NCI-H748 treated with DMSO at 0.1 percent for 48 hours (cell line): ENCODE results near the gene CTSZ.
"Not testable (repeated sequence)": the region's sequence is repeated elsewhere in the genome, so short reads cannot be mapped to it uniquely, and the experiment has no call there.

Experiments used
- DNase-seq: peaks from one replicate; lab custom pipeline; 2025; lab: John Stamatoyannopoulos, UW

CTSZ gene

DNA sequence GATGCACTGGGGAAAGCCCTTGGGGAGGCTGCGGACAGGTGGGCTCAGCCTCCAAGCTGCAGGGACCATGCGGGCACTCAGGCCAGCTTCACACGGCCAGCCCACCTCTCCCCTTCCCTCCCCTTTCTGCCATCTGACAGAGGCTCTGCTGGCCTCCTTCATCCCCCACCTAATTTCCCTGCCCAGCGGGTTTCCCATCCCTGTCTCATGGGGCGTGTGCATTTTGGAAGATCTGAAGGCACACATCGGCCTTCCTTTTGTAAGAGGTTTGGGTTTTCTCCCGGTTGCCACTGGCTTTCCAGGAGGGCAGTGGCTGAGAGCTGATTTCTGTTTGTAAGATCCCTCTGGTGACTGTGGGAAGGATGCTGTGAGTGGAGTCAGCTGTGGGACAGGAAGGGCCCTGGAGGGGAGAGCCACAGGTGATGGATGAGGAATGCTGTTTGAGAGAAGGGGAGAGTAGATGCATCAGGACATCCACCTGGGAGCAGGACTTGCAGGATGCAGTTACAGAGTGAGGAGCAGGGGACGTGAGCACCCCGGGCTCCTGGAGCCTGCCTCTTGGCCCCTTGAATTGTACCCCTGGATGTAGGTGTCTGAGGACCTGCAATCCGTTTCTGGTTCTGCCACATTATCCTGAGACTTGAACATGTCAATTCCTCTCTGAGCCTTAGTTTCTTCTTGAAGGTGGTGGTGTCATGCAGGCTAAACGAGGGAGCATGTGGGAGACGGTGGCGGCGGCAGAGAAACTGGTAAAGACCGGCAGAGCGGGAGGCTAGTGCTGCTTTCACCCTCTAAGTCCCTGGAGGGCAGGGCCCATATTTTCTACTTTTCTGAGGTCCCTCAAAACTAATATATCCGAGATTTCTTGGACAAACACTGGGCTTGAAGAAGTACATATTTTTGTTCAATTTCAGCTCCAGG is 6.2 kb upstream of the CTSZ start:
- no peak for DNase-seq

DNA sequence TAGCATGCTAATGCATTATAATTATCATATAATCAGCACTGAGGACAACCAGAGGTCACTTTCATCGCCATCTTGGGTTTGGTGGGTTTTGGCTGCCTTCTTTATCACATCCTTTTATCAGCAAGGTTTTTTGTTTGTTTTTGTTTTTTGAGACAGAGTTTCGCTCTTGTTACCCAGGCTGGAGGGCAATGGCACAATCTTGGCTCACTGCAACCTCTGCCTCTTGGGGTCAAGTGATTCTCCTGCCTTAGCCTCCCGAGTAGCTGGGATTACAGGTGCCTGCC is 4.8 kb upstream of the CTSZ start:
- not testable (repeated sequence) for DNase-seq

DNA sequence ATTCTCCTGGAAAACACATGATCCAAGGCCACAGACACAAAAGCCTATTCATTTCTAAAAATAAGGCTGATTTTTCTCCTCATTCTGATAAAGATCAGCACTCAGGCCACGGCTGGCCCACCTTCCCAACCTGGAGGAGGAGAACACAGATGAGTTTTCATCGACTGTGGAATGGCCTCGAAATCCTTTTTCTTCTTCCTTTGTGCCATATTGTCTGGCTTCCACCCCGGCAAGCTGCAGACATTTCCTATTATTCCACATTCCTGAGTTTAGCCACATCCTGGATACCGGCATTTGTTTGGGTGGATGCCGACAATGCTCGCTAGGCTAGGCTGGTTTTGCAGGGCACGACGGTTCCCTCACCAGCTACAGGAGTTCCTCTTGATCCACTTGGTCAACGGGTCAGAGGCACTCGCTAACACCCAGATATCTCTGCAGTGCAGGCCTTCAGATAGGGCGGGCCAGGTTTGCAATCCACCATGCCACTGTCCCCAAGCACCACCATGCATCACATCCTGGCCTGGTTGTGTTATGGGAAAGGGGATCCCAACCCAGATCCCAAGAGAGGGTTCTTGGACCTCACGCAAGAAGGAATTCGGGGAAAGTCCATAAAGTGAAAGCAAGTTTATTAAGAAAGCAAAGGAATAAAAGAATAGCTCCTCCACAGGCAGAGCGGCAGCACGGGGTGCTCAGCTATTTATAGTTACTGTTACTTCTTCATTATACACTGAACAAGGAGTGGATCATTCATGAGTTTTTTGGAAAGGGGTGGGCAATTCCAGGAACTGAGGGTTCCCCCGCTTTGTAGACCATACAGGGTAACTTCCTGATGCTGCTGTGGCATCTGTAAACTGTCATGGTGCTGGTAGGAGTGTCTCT is 4.2 kb upstream of the CTSZ start:
- DNase-seq: no peak

DNA sequence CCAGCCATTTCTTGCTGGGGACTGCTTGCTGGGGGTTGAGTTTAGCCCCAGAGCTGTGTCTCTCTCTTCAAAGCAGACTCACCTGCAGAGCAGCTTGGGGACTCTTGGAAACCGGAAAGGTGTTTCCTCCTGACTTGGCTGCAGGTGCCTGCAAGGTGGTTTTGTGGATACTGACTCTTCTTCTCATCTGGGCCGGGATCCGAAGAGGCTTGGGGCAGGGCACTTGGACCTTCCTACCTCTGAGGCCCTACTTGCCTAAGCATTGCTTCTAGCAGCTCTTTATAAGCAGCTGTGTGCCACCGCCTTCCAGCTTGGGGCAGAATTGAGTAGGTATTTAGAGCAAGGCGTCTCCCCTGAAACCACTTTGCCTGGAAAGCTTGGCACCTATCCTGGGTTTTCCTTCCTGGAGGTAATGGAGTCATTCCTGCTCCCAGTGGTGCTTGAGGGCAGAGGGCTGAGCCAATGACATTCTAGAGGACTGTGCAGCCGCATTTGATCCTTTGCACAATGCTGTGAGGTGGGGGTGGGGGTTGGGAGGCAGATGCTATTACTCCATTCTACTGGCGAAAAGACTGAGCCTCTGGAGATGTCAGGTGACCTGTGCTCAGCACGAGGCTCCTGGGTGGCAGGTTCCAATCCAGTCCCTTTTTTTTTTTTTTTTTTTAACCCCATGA is 3.4 kb upstream of the CTSZ start:
- DNase-seq: no peak

DNA sequence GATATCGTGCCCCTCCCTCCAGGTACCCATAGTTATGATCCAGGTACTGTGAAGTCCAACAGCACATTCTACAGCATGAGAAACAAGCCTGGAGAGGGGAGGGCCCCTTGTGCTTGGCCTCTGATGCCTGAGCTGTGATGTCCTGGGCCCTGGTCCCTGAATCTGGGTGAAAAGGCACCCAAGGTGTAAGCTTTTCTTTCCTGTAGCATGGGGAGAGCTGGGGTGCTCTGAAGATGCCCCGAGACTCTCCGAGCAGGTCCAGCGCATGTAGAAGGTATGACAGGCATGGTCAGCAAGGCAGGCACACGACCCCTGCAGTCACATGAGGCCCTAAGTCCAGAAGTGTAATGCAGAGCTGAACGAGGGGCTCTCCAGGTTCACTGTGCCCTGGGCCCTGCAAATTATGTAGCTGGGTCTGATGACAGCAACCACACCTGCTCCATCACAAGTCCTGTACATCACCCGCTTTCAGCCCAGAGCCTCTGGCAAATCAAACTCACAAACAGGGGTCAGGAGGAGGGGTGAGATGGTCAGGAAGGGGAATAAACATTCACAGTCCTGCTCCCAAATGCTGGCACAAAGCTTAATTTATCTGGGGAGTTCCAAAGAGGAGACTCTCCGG is 1.8 kb upstream of the CTSZ start:
- no peak for DNase-seq

DNA sequence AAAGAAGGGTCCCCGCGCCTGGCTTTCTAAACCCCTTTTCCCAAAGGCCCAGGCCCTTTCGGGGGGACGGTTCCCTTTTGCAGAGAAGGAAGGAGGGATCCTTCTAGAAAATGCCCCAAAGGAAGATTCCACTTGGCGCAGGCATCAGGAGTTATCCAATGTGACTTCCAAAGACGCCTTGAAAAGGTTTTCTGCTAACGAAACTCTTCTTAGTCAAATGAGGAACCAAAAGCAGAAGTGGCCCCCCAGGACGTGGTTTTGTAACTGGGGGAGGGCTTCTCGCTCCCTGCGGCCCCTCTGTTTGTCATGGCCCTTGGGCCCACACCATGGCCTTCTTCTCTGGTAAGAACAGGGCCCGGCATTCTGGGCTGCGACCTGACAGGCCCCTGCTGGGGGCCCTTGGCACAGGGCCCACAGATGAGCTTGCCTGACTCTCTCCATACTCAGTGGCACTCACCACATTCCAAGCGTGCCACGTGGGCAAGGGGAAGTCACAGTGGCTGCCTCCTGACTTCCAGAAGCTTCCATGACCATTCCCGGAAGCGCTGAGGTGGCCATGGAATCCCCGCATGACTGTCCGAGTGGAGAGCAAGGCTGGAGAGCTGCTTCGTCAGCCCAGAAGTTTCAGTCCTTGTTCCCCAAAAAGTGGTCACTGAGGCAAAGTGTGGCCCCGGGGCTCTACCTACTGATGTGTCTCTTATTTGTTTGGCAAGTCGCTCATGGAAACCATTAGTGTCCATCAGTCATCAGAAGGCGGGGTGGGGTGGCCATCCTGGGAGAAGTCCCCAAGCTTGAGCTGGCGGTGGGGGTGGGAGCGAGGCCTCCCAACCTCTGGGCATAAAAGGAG is 834 bp upstream of the CTSZ start:
- DNase-seq: no peak

DNA sequence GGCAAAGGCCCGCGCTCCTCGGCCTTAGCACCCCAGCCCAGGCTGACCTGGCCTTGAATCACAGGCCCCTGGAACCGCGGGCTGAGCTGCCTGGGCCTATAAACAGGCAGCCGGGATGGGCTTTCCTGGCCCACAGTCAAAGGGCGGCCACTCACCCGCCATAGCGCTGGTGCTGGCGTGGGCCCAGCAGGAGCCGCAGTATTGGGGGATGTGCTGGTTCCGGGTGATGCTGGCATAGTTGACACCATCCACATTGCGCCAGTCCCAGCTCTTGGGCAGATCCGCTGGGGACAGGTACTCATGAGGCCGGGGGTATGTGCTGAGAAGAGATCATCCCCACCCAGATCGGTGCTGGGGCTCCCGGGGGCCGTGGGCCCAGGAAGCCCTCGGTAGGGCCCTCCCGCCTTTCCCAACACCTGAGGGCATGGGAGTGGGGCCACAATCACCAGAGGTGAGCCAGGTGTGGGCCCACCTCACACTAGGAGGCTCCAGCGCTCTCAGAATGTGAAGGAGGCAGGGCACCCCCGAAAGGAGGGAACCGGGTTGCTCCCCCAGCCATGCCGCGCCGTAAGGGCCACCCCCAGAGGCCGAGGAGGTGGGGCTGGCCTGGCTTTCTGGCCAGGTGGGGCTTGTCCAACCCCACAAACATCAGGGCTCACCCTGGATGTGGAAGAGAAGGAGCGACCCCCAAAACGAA is 739 bp downstream of the CTSZ start:
- DNase-seq: no peak

DNA sequence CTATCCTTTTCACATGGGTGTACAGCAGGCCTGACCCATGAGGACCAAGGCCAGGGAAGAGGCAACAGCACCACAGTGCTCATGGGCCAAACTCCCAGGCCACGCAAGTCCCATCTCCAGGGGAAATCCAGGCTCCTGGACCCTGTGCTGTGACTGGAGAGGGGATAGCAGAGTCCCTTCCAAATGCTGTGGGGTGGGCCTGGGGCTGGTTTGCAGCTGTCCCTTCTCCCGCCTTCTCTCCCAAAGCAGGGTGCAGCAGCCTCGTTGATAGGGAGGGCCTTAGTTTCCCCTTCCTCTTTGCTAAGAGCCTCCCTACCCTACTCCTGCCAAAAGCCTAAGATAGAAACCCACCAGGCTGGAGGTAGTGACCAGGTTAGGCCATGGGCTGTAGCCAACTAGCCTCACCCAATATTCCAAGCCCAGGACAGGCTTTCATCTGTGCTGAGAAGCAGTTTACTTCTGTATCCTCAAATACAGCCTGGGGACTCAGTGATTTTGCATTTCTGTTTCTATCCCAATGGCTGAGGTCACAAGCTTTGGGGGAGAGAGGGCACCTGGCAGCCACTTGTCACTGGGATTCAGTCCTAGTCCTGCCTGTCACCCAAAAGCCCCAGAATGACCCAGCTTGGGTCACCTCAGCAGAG is 1.4 kb downstream of the CTSZ start:
- no peak for DNase-seq

DNA sequence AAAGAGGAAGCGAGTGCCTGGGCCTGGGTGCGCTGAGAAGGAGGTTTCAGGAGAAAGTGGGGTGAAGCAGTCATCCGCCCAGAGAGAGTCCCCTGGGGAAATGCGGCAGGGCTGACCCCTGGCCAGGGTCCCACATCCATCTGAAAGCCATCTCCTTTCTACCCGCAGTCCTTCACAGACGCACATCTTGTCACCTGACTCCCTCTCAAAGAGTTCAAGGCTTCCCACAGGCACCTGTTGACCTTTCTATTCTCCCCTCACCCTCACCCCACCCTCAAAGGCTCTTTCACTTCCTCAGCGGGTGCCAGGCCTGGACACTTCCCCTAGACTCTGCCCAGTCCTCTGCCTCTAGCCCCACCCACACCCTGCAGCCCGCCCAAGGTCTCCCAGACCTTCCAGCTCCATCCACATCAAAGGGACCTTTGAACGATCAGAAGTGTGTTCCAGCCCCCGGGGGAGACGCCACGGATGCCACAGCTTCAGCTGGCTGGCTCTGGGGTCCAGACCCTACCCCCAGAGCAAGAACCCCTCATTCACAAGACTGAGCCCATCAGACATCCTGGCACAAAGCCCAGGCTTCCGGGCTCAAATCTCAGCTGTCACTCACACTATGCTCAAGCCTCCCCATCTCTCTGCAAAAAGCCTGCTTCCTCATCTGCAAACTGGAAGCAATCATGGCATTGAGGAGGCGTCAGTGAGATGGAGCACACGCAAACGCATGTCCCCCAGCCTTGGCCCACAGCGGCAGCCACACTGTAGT is 2.1 kb downstream of the CTSZ start:
- no peak for DNase-seq

DNA sequence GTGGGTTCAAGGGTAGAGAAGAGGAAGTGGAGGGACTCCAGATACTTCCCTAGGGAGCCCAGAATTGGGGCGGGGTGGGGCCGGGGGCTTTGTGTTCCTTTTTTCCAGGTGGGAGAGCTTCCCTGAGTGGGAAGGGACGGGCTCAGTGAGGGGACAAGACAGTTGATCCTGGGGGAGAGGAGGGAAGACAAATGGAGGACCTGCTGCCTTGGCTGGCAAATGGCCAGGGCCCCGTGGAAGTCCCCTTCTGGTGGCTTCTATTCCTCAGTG is 2.6 kb downstream of the CTSZ start:
- no peak for DNase-seq

DNA sequence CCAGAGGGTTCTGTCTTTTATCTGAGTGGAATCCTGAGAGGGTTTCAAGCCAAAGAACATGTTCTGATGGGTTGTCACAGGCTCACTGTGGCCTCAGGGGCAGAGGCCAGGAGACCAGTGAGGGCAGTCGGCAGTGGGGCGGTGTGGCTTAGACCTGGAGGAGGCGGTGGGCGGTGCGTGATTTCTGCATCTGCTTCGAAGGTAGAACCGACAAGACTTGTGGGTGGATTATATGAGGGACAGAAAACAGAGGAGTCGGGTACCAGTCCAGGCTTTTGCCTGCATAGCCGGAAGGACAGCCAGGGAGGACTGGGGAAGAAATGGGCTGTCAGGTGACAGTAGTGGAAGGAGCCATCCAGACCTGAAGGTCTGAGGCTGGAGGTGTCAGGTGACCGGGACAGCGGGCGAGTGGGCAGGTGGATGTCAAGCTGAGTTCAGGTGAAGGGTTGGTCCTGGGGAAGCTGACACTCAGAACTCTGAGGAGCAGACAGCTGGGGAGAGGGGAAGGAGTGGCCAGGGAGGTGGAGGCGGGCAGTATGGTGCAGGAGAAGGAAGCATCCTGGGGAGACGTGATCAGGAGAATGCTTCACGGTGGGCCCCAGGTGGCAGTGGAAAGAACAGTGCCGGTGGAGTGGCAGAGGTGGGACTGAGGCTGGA is 3.1 kb downstream of the CTSZ start:
- DNase-seq: no peak

DNA sequence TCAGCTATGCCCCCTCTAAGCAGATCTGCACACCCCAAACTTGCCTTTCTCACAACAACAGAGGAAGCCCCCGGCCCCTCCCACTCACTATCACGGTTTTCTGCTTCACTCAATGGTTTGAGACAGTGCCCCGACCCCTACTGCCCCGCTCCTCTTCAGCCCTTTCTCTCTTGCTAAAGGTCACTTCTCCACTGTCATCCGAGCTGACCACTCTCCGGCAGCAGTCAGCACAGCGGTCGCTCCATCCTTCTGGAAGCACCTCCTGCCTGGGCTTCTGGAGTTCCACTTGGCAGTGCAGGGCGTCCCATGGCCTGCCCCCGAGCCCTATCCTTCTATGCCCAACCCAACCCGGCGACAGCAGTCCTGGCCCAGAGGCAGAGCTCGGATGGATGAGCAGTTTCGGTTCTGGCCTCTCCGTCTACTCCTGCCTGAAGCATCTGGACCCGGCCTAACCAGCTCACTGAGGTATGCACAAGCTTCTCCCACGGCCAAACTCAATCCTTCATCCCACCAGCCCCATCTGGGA is 4.1 kb downstream of the CTSZ start:
- no peak for DNase-seq

DNA sequence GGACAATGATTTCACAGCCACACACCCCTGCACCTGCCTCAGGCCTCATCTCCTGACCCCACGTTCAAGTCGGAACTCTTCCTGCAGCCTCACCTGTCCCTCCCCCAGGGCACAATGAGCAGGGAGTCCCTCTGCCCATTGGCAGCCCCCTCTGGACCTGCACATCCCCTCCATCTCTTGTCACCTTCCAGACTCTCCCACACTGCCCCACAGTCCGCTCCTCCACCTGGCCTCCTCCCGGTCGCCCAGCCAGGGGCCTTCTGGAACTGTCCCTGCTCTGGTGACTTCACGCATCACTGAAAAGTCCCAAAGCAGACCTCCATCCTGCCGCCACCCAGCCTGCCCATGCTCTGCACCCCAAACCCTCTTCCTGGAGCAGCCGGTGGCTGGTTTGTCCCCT is 4.7 kb downstream of the CTSZ start:
- DNase-seq: no peak

DNA sequence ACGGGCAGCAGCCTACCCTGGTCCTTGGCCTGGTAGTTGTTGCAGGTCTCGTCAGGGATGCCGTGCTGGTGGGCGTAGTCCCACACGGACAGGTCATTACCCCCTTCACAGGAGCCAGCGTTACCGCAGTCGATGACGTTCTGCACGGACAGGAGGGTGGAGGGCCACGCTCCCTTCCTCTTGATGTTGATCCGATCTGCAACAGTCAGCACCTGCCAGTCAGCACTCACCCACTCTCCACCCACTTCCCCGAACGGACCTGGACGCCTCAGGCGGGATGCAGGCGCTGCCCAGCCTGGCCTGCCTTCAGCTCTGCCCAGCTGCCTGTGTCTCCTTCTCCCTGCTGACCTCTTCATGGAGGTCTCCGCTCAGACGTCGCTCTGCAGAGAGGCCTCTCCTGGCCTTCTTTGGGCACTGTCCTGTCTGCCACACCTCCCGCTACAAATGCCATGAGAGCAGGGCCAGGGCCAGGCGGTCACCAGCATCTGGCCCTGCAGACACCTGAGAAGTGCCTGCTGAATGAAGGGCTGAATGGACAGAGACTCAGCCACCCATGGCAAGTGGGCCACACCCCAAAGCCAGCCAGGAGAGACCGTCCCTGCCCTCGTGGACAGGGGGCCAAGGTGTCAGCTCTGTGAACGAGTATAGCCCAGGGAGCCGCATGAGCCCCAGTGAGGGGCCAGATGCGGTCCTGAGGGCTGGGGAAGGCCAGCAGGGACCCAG is 5.4 kb downstream of the CTSZ start:
- DNase-seq: no peak

DNA sequence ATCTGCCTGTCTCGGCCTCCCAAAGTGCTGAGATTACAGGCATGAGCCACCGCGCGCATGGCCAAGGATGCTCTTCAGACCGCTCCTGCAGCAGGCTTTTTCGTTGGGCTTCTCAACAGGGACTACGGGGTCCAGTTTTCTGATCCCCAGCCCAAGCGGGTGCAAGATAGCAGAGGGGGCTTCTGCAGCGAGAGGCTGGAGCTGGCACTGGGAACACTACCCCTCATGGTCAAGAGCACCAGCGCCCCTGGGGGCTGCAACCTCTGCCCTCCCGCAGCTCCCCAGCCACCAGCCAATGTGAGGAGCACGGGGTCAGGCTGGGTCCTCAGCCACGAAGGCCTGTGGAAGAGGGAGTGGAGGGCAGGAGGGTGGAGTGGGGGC is 6.0 kb downstream of the CTSZ start:
- DNase-seq: no peak

DNA sequence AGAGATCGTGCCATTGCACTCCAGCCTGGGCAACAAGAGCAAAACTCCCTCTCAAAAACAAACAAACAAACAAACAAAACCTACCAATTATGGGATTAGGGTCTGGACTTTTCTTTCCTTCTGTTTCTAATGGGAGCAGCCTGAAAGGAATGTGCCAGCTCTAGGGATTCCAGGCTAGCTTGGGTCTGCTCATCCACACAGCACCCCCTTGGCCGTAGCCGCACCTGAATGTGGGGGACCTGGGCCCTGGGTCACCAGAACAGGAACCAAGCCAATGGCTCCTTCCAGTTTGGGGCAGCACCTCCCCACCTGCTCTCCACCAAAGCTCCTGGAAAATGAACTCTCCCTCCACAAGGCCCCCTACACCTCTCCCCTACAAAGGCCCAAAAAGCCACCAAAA is 6.7 kb downstream of the CTSZ start:
- DNase-seq: no peak

DNA sequence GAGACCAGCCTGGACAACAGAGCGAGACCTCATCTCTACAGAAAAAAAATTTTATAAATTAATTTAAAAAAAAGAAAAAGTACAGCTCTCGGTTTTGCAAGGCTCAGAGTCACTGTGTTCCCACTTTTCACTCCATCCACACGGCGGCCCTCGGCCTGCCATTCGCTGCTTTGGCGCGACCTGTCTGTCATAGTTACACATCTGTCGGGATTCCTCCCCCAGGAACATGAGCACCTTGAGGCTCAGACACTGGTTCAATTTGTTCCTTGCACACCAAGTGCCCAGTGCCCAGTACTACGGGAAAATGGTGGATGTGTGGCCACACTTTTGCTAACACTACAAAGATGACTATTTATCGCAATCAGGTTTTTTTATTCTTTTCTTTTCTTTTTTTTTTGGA is 8.4 kb downstream of the CTSZ start:
- no peak for DNase-seq

DNA sequence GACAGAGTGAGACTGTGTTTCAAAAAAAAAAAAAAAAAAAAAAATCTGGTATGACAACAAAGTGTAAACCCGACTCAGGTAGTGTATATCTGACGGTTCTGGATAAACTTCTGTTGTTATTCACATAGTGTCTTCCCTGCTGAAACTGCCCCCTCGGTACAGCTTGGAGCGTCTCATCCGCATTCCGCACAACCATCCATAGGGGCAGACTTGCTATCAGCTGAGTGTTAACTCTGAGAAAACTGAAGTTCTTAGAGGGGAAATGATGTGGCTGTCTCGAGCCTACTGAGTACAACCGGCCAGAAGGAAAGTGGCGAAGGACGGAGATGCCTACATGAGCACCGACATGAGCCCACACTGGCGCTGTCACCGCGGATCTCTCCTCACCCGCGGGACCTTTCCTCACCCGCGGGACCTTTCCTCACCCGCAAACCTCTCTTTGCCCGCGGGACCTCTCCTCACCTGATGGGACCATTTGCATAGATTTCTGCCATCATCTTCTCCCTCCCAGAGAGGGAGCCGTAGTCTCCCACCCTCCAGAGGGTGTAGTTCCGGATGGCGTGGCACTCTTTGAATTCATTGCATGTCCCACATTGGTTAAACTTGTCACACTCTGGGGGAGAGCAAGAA is 9.8 kb downstream of the CTSZ start:
- DNase-seq: no peak
